Superior temporal gyrus (tissue), 1 donor: ENCODE results near the gene IRGQ.
A peak's percentile ranks its signal among the peaks of the same experiment; 100 is the strongest.

Experiments used
- DNase-seq: peaks from one replicate; pipeline ENCODE4 v3.0.0-alpha.2; 2016; ENCODE audit errors: extremely low spot score

Gene IRGQ

GRCh38 chr19:43545276-43545675 lies 50.7 kb downstream of the IRGQ start:
- no peak for DNase-seq

GRCh38 chr19:43544077-43544476 lies 51.9 kb downstream of the IRGQ start:
- DNase-seq, result no peak

- no peak for DNase-seq
Measured at GRCh38 chr19:43541920-43542650, 53.8 kb downstream of the IRGQ start.

- DNase-seq, result no peak
Measured at GRCh38 chr19:43540381-43540780, 55.6 kb downstream of the IRGQ start.

- DNase-seq, result no peak
Measured at GRCh38 chr19:43538922-43539321, 57.0 kb downstream of the IRGQ start.

GRCh38 chr19:43534816-43535761 lies 60.8 kb downstream of the IRGQ start:
- peak; percentile 70 for DNase-seq
